ENCODE results near the gene TAF11L13.
"Not testable (repeated sequence)": the region's sequence is repeated elsewhere in the genome, so short reads cannot be mapped to it uniquely, and the experiment has no call there.

TAF11L13 gene

GRCh38 chr5:17631788-17632187 is at the start of gene TAF11L13:
TAF11L13 (plus strand) TSS chr5:17632088.
- not testable (repeated sequence) for H3K4me3 ChIP-seq (ENCODE audit: low read length)

DNA sequence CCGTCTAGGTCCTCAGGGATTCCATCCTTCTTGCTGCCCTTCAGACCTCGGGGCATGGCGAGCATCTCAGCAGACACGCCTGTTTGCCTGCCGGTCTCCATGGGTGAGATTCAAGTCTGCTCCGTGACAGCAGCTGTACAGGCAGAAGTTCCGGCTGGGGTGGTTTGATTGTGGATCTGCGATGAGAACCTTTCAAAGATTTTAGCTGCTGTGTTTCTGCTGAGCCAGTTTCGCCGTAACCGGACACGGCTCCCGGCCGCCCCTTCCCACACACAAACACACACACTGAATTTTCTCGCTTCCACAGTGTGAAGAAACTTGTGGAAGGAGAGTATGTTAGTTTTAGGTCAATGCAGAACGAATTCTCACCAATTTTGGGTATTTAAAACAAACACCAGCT is 46.2 kb upstream of the TAF11L13 start, which contains the start of gene TAF11L7:
TAF11L7 (minus strand) TSS at position 101 of the 400 bp plus-strand sequence.
- H3K4me3 ChIP-seq (ENCODE audit: low read length): not testable (repeated sequence)

DNA sequence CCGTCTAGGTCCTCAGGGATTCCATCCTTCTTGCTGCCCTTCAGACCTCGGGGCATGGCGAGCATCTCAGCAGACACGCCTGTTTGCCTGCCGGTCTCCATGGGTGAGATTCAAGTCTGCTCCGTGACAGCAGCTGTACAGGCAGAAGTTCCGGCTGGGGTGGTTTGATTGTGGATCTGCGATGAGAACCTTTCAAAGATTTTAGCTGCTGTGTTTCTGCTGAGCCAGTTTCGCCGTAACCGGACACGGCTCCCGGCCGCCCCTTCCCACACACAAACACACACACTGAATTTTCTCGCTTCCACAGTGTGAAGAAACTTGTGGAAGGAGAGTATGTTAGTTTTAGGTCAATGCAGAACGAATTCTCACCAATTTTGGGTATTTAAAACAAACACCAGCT is 41.0 kb upstream of the TAF11L13 start, which contains the start of gene TAF11L8:
TAF11L8 (minus strand) TSS at position 101 of the 400 bp plus-strand sequence.
- H3K4me3 ChIP-seq (ENCODE audit: low read length): not testable (repeated sequence)

DNA sequence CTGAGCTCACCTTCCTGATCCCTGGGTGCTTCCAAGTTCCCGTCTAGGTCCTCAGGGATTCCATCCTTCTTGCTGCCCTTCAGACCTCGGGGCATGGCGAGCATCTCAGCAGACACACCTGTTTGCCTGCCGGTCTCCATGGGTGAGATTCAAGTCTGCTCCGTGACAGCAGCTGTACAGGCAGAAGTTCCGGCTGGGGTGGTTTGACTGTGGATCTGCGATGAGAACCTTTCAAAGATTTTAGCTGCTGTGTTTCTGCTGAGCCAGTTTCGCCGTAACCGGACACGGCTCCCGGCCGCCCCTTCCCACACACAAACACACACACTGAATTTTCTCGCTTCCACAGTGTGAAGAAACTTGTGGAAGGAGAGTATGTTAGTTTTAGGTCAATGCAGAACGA is 37.6 kb upstream of the TAF11L13 start, which contains the start of gene TAF11L9:
TAF11L9 (minus strand) TSS at position 140 of the 400 bp plus-strand sequence.
- not testable (repeated sequence) for H3K4me3 ChIP-seq (ENCODE audit: low read length)

GRCh38 chr5:17597728-17598127 is 34.2 kb upstream of the TAF11L13 start, which contains the start of gene TAF11L10:
TAF11L10 (minus strand) TSS chr5:17597828.
- H3K4me3 ChIP-seq (ENCODE audit: low read length): not testable (repeated sequence)

DNA sequence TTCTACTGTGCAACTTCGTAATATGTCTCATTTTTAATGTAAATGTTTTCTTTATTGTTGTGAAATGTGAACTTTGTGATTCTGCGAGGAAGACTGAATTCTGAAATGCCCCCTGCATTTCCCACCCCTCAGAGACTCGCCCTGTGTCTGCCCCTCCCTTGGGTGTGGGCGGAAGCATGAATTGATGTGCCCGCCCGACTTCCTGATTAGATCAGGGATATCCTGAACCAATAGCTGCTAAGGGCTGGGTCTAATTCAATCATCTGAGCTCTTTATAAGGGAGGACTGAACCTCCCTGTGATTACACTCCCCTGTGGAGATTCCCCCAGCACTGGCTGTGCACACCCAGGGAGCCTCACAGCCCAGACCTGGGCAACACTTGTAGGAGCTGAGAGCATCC is 28.0 kb upstream of the TAF11L13 start, which contains the start of gene TAF11L11:
TAF11L11 (plus strand) TSS at position 304 of the 400 bp plus-strand sequence.
- H3K4me3 ChIP-seq (ENCODE audit: low read length): not testable (repeated sequence)

GRCh38 chr5:17604951-17605350 is 26.9 kb upstream of the TAF11L13 start:
- no peak overlapping the region for H3K4me3 ChIP-seq (ENCODE audit: low read length)
- no peak for TF ChIP-seq ZNF274 (IDR thresholded peaks at IDR 0.05; ENCODE audit: low read depth, low read length)

DNA sequence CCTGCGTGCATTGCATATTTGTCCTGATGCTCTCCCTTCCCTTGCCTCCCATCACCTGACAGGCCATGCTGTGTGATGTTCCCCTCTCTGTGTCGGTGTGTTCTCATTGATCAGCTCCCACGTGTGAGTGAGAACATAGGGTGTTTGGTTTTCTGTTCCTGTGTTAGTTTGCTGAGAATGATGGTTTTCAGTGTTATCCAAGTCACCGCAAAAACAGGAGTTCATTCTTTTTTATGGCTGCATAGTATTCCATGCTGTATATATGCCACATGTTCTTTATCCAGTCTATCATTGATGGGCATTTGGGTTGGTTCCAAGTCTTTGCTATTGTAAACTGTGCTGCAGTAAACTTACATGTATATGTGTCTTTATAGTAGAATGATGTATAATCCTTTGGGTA is 24.4 kb upstream of the TAF11L13 start:
- H3K4me3 ChIP-seq (ENCODE audit: low read length): not testable (repeated sequence)

- H3K4me3 ChIP-seq (ENCODE audit: low read length): not testable (repeated sequence)
Observed at GRCh38 chr5:17610092-17610491, 21.8 kb upstream of the TAF11L13 start, which contains the start of gene TAF11L12. TAF11L12 (plus strand) TSS chr5:17610392.

DNA sequence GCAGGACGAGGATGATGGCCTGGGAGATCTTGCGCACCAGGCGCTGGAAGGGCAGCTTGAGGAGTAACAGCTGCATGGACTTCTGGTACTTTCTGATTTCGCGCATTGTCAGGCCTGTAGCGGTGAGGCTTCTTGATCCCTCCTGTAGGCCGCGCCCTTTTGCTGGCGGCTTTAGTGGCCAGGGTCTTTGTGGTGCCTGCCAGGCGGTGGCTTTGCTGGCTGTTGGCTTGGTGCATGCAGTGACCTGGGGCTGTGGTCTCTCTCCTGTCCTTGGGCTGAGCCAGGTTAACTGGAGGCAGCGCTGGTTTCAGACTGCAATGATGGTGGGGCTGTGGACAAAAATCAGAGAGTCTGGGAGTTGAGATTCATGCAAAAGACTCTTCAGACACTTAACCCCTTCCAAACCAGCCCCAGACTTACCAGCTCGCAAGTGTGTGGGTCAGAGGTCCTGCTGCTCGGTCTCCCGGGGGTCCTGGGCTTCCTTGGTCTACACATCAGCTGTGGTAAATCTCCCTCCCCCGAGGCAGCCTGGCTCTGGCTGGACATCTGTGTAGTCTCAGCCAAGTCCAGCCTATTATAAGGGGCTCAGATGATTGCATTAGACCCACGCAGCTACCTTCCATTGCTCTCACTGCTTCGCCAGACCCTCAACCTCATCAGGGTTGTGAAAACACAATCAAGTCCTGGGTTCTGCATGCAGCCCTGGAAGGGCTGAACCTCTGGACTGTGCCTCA is 16.8 kb upstream of the TAF11L13 start:
- H3K4me3 ChIP-seq (ENCODE audit: low read length): no peak overlapping the region
- no peak for TF ChIP-seq ZNF274 (IDR thresholded peaks at IDR 0.05; ENCODE audit: low read depth, low read length)

DNA sequence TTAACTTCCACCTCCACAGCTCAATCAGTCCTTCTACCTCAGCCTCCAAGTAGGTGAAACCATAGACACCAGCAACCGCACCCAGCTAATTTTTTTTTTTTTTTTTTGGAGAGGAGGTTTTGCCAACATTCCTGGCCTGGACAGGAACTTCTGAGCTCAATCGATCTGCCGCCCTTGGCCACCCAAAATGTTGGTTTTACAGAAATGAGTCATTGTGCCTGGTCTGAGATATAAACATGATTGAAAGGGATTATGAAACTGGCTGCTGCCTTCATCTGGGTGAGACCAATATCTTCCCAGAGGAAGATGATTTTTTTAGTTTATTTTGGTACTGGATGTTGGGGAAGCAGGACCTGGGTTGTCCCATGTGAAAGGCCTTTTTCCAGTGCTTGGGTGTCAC is 12.5 kb upstream of the TAF11L13 start:
- no peak overlapping the region for H3K4me3 ChIP-seq (ENCODE audit: low read length)
- no peak for TF ChIP-seq ZNF274 (IDR thresholded peaks at IDR 0.05; ENCODE audit: low read depth, low read length)

DNA sequence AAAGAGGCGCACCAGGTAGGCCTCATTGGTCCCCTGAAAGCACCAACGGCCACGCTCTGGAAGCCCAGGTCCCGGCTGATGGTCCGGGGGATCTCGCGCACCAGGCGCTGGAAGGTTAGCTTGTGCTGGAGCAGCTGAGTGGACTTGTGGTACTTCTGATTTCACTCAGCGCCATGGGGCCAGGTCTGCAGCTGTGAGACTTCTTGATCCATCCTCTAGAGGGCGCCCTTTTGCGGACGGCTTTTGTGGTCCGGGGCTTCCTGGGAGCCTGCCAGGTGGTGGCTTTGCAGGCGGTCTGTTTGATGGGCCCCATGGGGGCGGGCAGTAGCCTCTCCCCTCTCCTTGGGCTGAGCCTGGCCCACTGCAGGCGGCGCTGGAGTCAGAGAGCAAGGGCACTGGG is 11.3 kb upstream of the TAF11L13 start:
- H3K4me3 ChIP-seq (ENCODE audit: low read length): no peak overlapping the region
- TF ChIP-seq ZNF274 (IDR thresholded peaks at IDR 0.05; ENCODE audit: low read depth, low read length): no peak

DNA sequence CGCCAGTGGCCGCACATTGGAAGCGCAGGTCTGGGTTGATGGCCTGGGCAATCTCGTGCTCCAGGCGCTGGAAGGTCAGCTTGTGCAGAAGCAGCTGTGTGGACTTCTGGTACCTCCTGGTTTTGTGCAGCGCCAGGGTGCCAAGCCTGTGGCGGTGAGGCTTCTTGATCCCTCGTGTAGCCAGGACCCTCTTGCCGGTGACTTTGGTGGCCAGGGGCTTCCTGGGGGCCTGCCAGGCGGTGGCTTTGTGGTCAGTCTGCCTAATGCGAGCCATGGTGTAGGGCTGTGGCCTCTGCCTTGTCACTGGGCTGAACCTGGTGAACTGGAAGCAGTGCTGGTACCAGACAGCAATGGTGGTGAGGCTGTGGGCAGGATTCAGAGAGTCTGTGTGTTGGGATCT is 6.2 kb upstream of the TAF11L13 start:
- H3K4me3 ChIP-seq (ENCODE audit: low read length): no peak overlapping the region
- no peak for TF ChIP-seq ZNF274 (IDR thresholded peaks at IDR 0.05; ENCODE audit: low read depth, low read length)

- no peak for TF ChIP-seq ZNF274 (IDR thresholded peaks at IDR 0.05; ENCODE audit: low read depth, low read length)
- no peak within 1 kb of the TSS for H3K4me3 ChIP-seq (ENCODE audit: low read length)
Observed at GRCh38 chr5:17634160-17634559, 2.3 kb downstream of the TAF11L13 start, which contains the start of gene TAF11L14. TAF11L14 (plus strand) TSS chr5:17634460.

GRCh38 chr5:17649232-17649631 is 17.3 kb downstream of the TAF11L13 start:
- not testable (repeated sequence) for H3K4me3 ChIP-seq (ENCODE audit: low read length)

GRCh38 chr5:17655201-17655759 is 23.4 kb downstream of the TAF11L13 start:
- not testable (repeated sequence) for H3K4me3 ChIP-seq (ENCODE audit: low read length)

All from GM08714 (cell line).